Pancreas (tissue), 10 donors: ENCODE measurements around the gene PNMA1. TPM values are rescaled to one million over a fixed set of nuclear protein-coding genes. Genes with fewer than 3 reads are reported as not detected.

ENCODE experiments used
- ATAC-seq, 4 donors: fragments of 200-7000 bp; cut with Tn5 transposase; one replicate each; pipeline versions ENCODE4 v1.8.0 to v1.9.1; 2020; ENCODE audit warnings: mild to moderate bottlenecking in 4 of 4, moderate library complexity in 4 of 4
- DNase-seq, 6 donors: peaks; one replicate each; pipeline ENCODE4 v3.0.0-alpha.2; 2020
- FAIRE-seq: peaks from 2 replicates; lab custom pipeline; 2012; peaks lifted over from hg19 to GRCh38; lab: Jason Lieb, UNC
- H3K27ac ChIP-seq, 4 donors: fragments of 200-600 bp; sonication (generic); 1 replicate in 3 of 4; 2 replicates in 1 of 4; pipeline versions ENCODE4 v1.5.0 to v1.8.0; 2020
- H3K27me3 ChIP-seq, 4 donors: fragments of 200-600 bp; one replicate each; pipeline ENCODE4 v1.8.0; 2021
- H3K36me3 ChIP-seq, 3 donors: fragments of 200-600 bp; sonication (generic) in 1 of 3; one replicate each; pipeline versions ENCODE4 v1.5.0 to v1.8.0; 2020 to 2021
- H3K4me1 ChIP-seq, 3 donors: fragments of 200-600 bp; one replicate each; pipeline ENCODE4 v1.8.0; 2021
- H3K4me3 ChIP-seq, 4 donors: fragments of 200-600 bp; sonication (generic) in 2 of 4; one replicate each; pipeline versions ENCODE4 v1.5.0 to v1.8.0; 2020 to 2021
- H3K9me3 ChIP-seq, 4 donors: fragments of 200-600 bp; one replicate each; pipeline ENCODE4 v1.8.0; 2021
- CTCF ChIP-seq, 4 donors: fragments of 200-600 bp; sonication (generic) in 3 of 4; IDR thresholded peaks; one replicate each; pipeline versions ENCODE4 v1.5.0 to v1.8.0; 2021; ENCODE audit warnings: antibody characterized with exemption in 4 of 4
- WGBS, 2 donors: extraction: QIAGEN DNeasy Blood & Tissue Kit; methylation state at CpG; one replicate each; pipeline ENCODE4 v1.1.7; 2013; 5-methylcytosine and 5-hydroxymethylcytosine counted together
- intact Hi-C, 3 donors: fragments of 100-400 bp; cut with DNase I; formaldehyde crosslinking; loops; one replicate each; pipeline versions ENCODE4 v1.11.1 to v1.14.2; 2022
- polyA plus RNA-seq, 2 donors: library from polyadenylated mRNA; stranded (reverse); fragments of 200-250 nt; gene quantifications; one replicate each; pipeline ENCODE4 v1.2.3, GENCODE V29; 2013
- total RNA-seq, 6 donors: library from RNA; stranded (reverse); fragmentation: NEBNext Ultra II Directional in 4 of 6; extraction: Animal tissue kit (Norgen Biotek cat#: 25700) in 4 of 6; gene quantifications; one replicate each; pipeline versions ENCODE4 v1.2.1 to v1.2.4, GENCODE V29; 2021 to 2023
- donor health status: healthy with polysubstance abuse.
- donor health status: DM: no; HTN: no; CAD: no; lungs with moderate emphysema.
- donor health status: DM: no; HTN: no; CAD: no.
- donor health status: control.
- donor health status: control.
- donor health status: Bipolar disorder and iron deficiency.
- donor health status: DM: yes; HTN: yes; CAD: no.
- donor health status: DM: no; HTN: no; CAD: no.
- donor health status: DM: no; HTN: no; CAD: no.
- donor health status: DM: yes; HTN: yes; CAD: no.

PNMA1 gene
- total and polyA plus RNA-seq, 8 donors: 2.8 to 25.4 (median 6.7) TPM

- DNase-seq (peak in 1 of 6 donors; percentile 15), ATAC-seq (no peak)
- H3K4me1 ChIP-seq: peaks cover 54 to 74% (median 66%) of the 10 kb centered on the region in 3 donors
These were observed 46.7 kb upstream of the PNMA1 start for GRCh38 chr14:73760598-73761586.

GRCh38 chr14:73759714-73760597 is 45.8 kb upstream of the PNMA1 start:
- FAIRE-seq (no peak), DNase-seq (peak; percentile 96 to 98 (median 96)), ATAC-seq (peak; percentile 76 to 86 (median 84))
- H3K9me3 ChIP-seq: no peaks in the 10 kb centered on the region
- peak overlapping the region; percentile 58 to 83 (median 70) for H3K4me3 ChIP-seq
- TF ChIP-seq CTCF (IDR thresholded peaks at IDR 0.05): no peak
- H3K27me3 ChIP-seq: no peaks in the 10 kb centered on the region
- peak overlapping the region; percentile 97 to 99 (median 98) for H3K27ac ChIP-seq
- intact Hi-C loops: no loop called here
- 0% methylated on average over 68 to 93 of the region's 93 CpGs for WGBS, 2 donors
- H3K36me3 ChIP-seq: no peaks in the 10 kb centered on the region
- H3K4me1 ChIP-seq: peaks cover 59 to 74% (median 66%) of the 10 kb centered on the region in 3 donors

More at GRCh38 chr14:73760598-73761586, 46.7 kb upstream of the PNMA1 start:
- intact Hi-C loops: no loop called here
- no peaks in the 10 kb centered on the region for H3K27me3 ChIP-seq
- 50 to 55% methylated on average over 13 of the region's 13 CpGs for WGBS, 2 donors
- H3K27ac ChIP-seq: peak overlapping the region; percentile 97 to 99 (median 98)
- no peaks in the 10 kb centered on the region for H3K9me3 ChIP-seq
- H3K36me3 ChIP-seq: no peaks in the 10 kb centered on the region
- no peak for TF ChIP-seq CTCF (IDR thresholded peaks at IDR 0.05)
- H3K4me3 ChIP-seq: peak overlapping the region in 2 of 4 donors; percentile 58 to 83
- FAIRE-seq: no peak

GRCh38 chr14:73759183-73759713 is 45.1 kb upstream of the PNMA1 start:
- Histone ChIP-seq H3K4me1 (peaks cover 59 to 74% (median 67%) of the 10 kb centered on the region in 3 donors), H3K36me3 (no peaks in the 10 kb centered on the region), H3K9me3 (no peaks in the 10 kb centered on the region), H3K4me3 (peak overlapping the region; percentile 58 to 83 (median 70)), H3K27me3 (no peaks in the 10 kb centered on the region), H3K27ac (peak overlapping the region; percentile 97 to 99 (median 98))
- DNase-seq (peak in 5 of 6 donors; percentile 60 to 82 (median 67)), FAIRE-seq (no peak), ATAC-seq (peak; percentile 0 to 16 (median 2))
- intact Hi-C loops: no loop called here
- TF ChIP-seq CTCF (IDR thresholded peaks at IDR 0.05): no peak
- 1% methylated on average over 21 to 71 of the region's 71 CpGs for WGBS, 2 donors

GRCh38 chr14:73758392-73759182 is 44.4 kb upstream of the PNMA1 start:
- H3K27ac ChIP-seq: peak overlapping the region; percentile 64 to 98 (median 98)
- H3K4me3 ChIP-seq: peak overlapping the region; percentile 22 to 83 (median 67)
- H3K27me3 ChIP-seq: no peaks in the 10 kb centered on the region
- ATAC-seq (peak; percentile 23 to 45 (median 38)), DNase-seq (peak; percentile 77 to 91 (median 83)), FAIRE-seq (no peak)
- 2% methylated on average over 36 to 49 of the region's 49 CpGs for WGBS, 2 donors
- H3K36me3 ChIP-seq: no peaks in the 10 kb centered on the region
- TF ChIP-seq CTCF (IDR thresholded peaks at IDR 0.05): peak; percentile 33 to 60 (median 49)
- no peaks in the 10 kb centered on the region for H3K9me3 ChIP-seq
- intact Hi-C loops: no loop called here
- peaks cover 59 to 74% (median 64%) of the 10 kb centered on the region in 3 donors for H3K4me1 ChIP-seq
